WERI-Rb-1 (cell line): ENCODE results near the gene LAMB3.

ENCODE experiments used
- DNase-seq: peaks from one replicate; pipeline ENCODE4 v3.0.0-alpha.2; 2020
- H3K27ac ChIP-seq: fragments of 250-450 bp; sonication (Bioruptor Pico); 2 replicates; pipeline ENCODE4 v1.5.1; 2020; ENCODE audit warnings: mild to moderate bottlenecking, moderate library complexity
- H3K27me3 ChIP-seq: fragments of 250-450 bp; sonication (Bioruptor Pico); 2 replicates; pipeline ENCODE4 v1.5.1; 2021; ENCODE audit warnings: mild to moderate bottlenecking, low read depth, moderate library complexity; ENCODE audit not compliant: insufficient read depth, severe bottlenecking
- H3K36me3 ChIP-seq: fragments of 250-450 bp; sonication (Bioruptor Pico); 2 replicates; pipeline ENCODE4 v1.5.1; 2020; ENCODE audit warnings: mild to moderate bottlenecking, moderate library complexity
- H3K4me3 ChIP-seq: 2 replicates; pipeline ENCODE4 v1.5.1; 2011; ENCODE audit warnings: low read depth, mild to moderate bottlenecking, control low read depth, low read length
- H3K9me3 ChIP-seq: fragments of 250-450 bp; sonication (Bioruptor Pico); 2 replicates; pipeline ENCODE4 v1.5.1; 2021; ENCODE audit warnings: mild to moderate bottlenecking, moderate library complexity; ENCODE audit not compliant: severe bottlenecking
- TF ChIP-seq, protein P1 (sequence below): IDR thresholded peaks from 2 replicates; pipeline ENCODE4 v1.5.1; 2011; ENCODE audit warnings: low read depth, mild to moderate bottlenecking, control low read depth, inconsistent platforms, low read length

Gene LAMB3

DNA sequence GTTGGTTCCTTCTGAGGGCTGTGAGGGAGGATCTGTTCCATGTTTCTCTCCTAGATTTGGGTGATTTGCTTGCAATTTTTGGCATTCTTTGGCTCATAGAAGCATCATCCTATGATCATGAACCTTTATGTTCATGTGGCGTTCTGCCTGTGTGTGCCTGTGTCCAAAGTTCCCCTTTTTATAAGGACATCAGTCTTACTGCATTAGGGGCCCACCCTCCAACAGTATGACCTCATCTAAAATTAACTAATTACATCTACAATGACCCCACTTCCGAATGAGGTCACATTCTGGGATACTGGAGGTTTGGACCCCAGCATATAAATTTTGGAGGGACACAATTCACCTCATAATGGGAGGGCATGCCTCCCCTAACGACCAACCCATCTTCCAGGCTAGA is 81.5 kb downstream of the LAMB3 start:
- no peaks in the 10 kb centered on the region for H3K36me3 ChIP-seq
- no peak for DNase-seq

DNA sequence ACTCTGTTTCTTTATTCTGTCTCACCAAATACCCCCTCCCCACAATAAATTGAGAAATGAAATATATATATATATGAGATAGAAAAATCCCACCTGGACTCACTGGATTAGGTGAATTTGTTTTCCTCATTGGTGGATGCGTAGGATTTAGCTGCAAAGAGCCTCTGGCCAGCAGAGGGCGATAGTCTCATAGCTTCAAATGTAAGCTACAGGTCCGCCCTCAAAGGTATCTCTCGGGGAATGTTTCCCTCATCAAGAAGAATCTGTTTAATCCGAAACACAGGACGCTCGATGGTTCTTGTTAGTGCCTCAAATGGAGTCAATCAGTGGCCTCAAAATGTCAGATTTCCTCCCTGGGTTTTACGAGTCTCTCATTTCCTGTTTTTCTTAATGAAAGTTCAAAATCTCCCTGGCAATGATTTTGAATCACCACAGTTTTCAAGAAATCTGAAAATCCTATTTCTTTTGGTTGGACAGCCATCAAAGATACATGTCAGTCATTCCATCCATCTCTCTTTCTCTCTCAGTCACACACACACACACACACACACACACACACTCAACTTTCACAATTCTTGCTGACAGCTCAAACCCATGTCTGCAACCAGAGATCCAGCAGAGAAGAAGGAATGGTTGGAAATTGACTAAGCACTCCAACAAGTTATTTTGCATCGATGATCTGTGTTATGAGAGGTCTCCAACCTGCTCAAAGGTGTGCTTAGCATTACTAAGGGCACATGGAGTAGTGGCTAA is 82.6 kb downstream of the LAMB3 start:
- DNase-seq, result peak; percentile 79
- TF ChIP-seq, protein P1, sequence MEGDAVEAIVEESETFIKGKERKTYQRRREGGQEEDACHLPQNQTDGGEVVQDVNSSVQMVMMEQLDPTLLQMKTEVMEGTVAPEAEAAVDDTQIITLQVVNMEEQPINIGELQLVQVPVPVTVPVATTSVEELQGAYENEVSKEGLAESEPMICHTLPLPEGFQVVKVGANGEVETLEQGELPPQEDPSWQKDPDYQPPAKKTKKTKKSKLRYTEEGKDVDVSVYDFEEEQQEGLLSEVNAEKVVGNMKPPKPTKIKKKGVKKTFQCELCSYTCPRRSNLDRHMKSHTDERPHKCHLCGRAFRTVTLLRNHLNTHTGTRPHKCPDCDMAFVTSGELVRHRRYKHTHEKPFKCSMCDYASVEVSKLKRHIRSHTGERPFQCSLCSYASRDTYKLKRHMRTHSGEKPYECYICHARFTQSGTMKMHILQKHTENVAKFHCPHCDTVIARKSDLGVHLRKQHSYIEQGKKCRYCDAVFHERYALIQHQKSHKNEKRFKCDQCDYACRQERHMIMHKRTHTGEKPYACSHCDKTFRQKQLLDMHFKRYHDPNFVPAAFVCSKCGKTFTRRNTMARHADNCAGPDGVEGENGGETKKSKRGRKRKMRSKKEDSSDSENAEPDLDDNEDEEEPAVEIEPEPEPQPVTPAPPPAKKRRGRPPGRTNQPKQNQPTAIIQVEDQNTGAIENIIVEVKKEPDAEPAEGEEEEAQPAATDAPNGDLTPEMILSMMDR, result peak; percentile 80
- H3K4me3 ChIP-seq, result no peak overlapping the region
- H3K27ac ChIP-seq, result no peak overlapping the region
- H3K9me3 ChIP-seq, result no peaks in the 10 kb centered on the region
- H3K36me3 ChIP-seq, result no peaks in the 10 kb centered on the region
- H3K27me3 ChIP-seq, result peaks cover 71% of the 10 kb centered on the region

More for the DNA sequence above, 81.5 kb downstream of the LAMB3 start:
- no peak overlapping the region for H3K4me3 ChIP-seq
- peaks cover 70% of the 10 kb centered on the region for H3K27me3 ChIP-seq
- no peaks in the 10 kb centered on the region for H3K9me3 ChIP-seq
- TF ChIP-seq, protein P1, result no peak
- H3K27ac ChIP-seq, result no peak overlapping the region

DNA sequence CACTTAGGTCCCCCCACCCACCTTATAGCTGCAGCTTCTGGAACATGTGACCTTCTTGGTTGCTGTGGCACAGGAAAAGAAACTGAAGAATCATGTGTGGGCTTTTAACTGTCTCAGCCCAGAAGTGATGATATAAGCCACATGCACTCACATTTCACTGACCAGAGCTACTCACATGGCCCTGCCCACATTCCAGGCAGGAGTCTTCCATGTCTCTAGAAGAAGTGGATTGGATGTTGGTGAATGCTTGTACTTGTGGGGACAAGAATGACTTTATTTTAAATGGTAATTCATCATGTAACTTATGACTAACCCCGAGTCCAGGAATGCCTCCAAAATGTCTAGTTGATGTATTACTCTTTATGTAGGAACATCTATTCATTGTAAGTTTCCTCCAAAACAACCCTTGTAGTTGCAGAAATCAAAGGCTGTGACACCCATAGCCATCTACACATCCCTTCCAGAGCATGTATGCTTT is 84.5 kb downstream of the LAMB3 start:
- Histone ChIP-seq H3K9me3 (no peaks in the 10 kb centered on the region), H3K4me3 (no peak overlapping the region), H3K36me3 (no peaks in the 10 kb centered on the region), H3K27ac (no peak overlapping the region), H3K27me3 (peaks cover 60% of the 10 kb centered on the region)
- DNase-seq, result no peak
- TF ChIP-seq, protein P1, result no peak

DNA sequence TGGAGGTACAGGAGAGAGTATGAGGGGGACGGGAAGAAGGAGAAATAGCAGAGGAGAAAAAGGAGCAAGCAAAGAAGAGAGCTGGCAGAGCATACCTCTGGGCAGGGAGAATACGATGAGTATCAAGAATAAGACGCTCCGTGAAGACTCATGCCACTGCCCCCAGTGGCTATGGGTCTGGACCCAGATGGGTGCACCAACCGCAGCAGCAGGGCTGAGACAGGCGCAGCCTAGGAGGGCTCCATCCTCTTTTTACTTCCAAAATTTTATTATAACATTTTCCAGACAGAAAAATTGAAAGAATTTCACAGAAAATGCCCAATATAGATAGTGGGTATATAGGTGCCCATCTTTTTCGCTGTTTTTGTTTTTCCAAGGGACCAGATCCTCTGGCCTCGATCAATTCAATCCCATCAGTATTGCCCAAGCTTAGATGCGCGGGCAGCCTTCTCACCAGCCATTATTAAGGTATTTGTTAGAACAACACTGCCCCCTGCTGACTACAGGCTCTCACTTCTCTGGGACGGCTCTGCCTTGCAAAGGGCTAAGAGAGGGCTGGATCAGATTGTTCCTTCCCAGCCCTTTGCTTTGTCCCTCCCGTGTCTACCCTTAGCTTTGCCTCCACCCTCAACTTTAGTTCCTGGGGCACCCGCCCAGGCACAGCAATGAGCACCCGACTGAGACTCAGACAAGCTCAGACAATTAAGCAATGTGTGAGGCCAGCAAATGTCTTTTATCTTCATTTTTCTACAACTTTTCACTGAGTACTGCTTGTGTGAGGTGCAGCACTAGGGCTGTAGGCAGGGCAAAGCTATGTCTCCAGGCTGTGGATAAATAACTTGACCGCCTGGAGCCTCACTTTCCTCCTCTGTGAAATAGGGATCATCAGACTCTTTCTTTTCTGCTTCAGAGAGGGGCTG is 86.2 kb downstream of the LAMB3 start:
- TF ChIP-seq, protein P1, result peak; percentile 80
- no peak overlapping the region for H3K4me3 ChIP-seq
- no peaks in the 10 kb centered on the region for H3K9me3 ChIP-seq
- H3K27ac ChIP-seq, result no peak overlapping the region
- peak; percentile 81 for DNase-seq
- no peaks in the 10 kb centered on the region for H3K36me3 ChIP-seq
- peaks cover 55% of the 10 kb centered on the region for H3K27me3 ChIP-seq
